HG03025 (cell line): Measurements from ENCODE around the gene UBN1.

Experiments used
- ATAC-seq: cut with Tn5 transposase; IDR thresholded peaks from one replicate; pipeline ENCODE4 v1.9.1; 2021; ENCODE audit warnings: mild to moderate bottlenecking, moderate library complexity; ENCODE audit not compliant: unreplicated experiment, low FRiP score

The UBN1 gene

GRCh38 chr16:4846901-4847773 lies at the start of gene UBN1, which contains the start of gene GLYR1:
Gene UBN1 (plus strand): TSS chr16:4847481. CDS start chr16:4852918, 5,437 bp downstream.
Gene GLYR1 (minus strand): TSS chr16:4847288. CDS start chr16:4847265, 23 bp downstream.
- peak; percentile 87 for ATAC-seq

GRCh38 chr16:4797805-4798252 lies 49.5 kb upstream of the UBN1 start:
- ATAC-seq, result no peak

- no peak for ATAC-seq
These were observed 48.8 kb upstream of the UBN1 start for GRCh38 chr16:4798456-4798855.

- ATAC-seq, result no peak
These were observed 48.0 kb upstream of the UBN1 start for GRCh38 chr16:4799171-4799855.

- no peak for ATAC-seq
These were observed 46.8 kb upstream of the UBN1 start for GRCh38 chr16:4800290-4801041.

GRCh38 chr16:4801051-4801961 lies 46.0 kb upstream of the UBN1 start:
- no peak for ATAC-seq

GRCh38 chr16:4801962-4802658 lies 45.2 kb upstream of the UBN1 start, which contains the start of gene ROGDI:
Gene ROGDI (minus strand): TSS chr16:4802633. CDS start chr16:4802571, 62 bp downstream.
- ATAC-seq, result peak; percentile 44

- ATAC-seq, result peak; percentile 94
These were observed 44.5 kb upstream of the UBN1 start for GRCh38 chr16:4802659-4803287.

- ATAC-seq, result no peak
These were observed 43.9 kb upstream of the UBN1 start for GRCh38 chr16:4803401-4803844.

- ATAC-seq, result no peak
These were observed 43.2 kb upstream of the UBN1 start for GRCh38 chr16:4803898-4804762.

GRCh38 chr16:4805231-4805630 lies 42.0 kb upstream of the UBN1 start:
- no peak for ATAC-seq

- no peak for ATAC-seq
These were observed 41.0 kb upstream of the UBN1 start for GRCh38 chr16:4806280-4806679.

- ATAC-seq, result no peak
These were observed 36.0 kb upstream of the UBN1 start for GRCh38 chr16:4811242-4811641.

- no peak for ATAC-seq
These were observed 35.5 kb upstream of the UBN1 start for GRCh38 chr16:4811773-4812172.

GRCh38 chr16:4813251-4814003 lies 33.9 kb upstream of the UBN1 start:
- no peak for ATAC-seq

- ATAC-seq, result no peak
These were observed 33.2 kb upstream of the UBN1 start for GRCh38 chr16:4814046-4814445.
